Muscle layer of colon (tissue), 2 donors: ENCODE measurements around the gene FAM9C.
"Not testable (repeated sequence)": the region's sequence is repeated elsewhere in the genome, so short reads cannot be mapped to it uniquely, and the experiment has no call there.

Source experiments
- H3K27ac ChIP-seq: one replicate; pipeline ENCODE4 v1.7.0; 2013; ENCODE audit warnings: low read depth, mild to moderate bottlenecking, low read length, moderate library complexity
- H3K27me3 ChIP-seq, 2 donors: one replicate each; pipeline ENCODE4 v1.7.0; 2013; ENCODE audit warnings: low read length in 2 of 2, mild to moderate bottlenecking in 2 of 2; ENCODE audit not compliant: insufficient read depth in 2 of 2, control insufficient read depth in 1 of 2
- H3K36me3 ChIP-seq: one replicate; pipeline ENCODE4 v1.7.0; 2013; ENCODE audit warnings: mild to moderate bottlenecking, low read length; ENCODE audit not compliant: insufficient read depth
- H3K4me1 ChIP-seq: one replicate; pipeline ENCODE4 v1.7.0; 2013; ENCODE audit warnings: mild to moderate bottlenecking, low read length; ENCODE audit not compliant: insufficient read depth
- H3K4me3 ChIP-seq, 2 donors: one replicate each; pipeline ENCODE4 v1.7.0; 2013; ENCODE audit warnings: low read length in 2 of 2, low read depth in 1 of 2, mild to moderate bottlenecking in 1 of 2, moderate library complexity in 1 of 2
- H3K9ac ChIP-seq: one replicate; pipeline ENCODE4 v1.7.0; 2013; ENCODE audit warnings: low read length
- H3K9me3 ChIP-seq: one replicate; pipeline ENCODE4 v1.7.0; 2013; ENCODE audit warnings: mild to moderate bottlenecking, low read length
- donor health status: abdominal sarcoma.
- donor health status: Adenocarcinoma of cecum.

Gene FAM9C

GRCh38 chrX:13084611-13085010 is 40.2 kb upstream of the FAM9C start:
- no peaks in the 10 kb centered on the region for H3K36me3 ChIP-seq
- H3K9ac ChIP-seq, result no peak overlapping the region
- H3K4me1 ChIP-seq, result peaks cover 8% of the 10 kb centered on the region
- H3K27ac ChIP-seq, result no peak overlapping the region
- no peaks in the 10 kb centered on the region for H3K9me3 ChIP-seq
- H3K4me3 ChIP-seq, result no peak overlapping the region
- H3K27me3 ChIP-seq, result no peaks in the 10 kb centered on the region

- H3K9ac ChIP-seq, H3K36me3 ChIP-seq, H3K4me3 ChIP-seq, H3K27ac ChIP-seq, H3K4me1 ChIP-seq, H3K9me3 ChIP-seq, H3K27me3 ChIP-seq: not testable (repeated sequence)
These were observed 39.4 kb upstream of the FAM9C start for GRCh38 chrX:13083755-13084326.

GRCh38 chrX:13082206-13083065 is 38.0 kb upstream of the FAM9C start:
- no peak overlapping the region for H3K9ac ChIP-seq

GRCh38 chrX:13081395-13082205 is 37.2 kb upstream of the FAM9C start:
- H3K9me3 ChIP-seq, result no peaks in the 10 kb centered on the region
- H3K27ac ChIP-seq, result no peak overlapping the region
- H3K4me3 ChIP-seq, result no peak overlapping the region
- H3K27me3 ChIP-seq, result no peaks in the 10 kb centered on the region
- no peaks in the 10 kb centered on the region for H3K36me3 ChIP-seq
- no peak overlapping the region for H3K9ac ChIP-seq
- H3K4me1 ChIP-seq, result peaks cover 8% of the 10 kb centered on the region

More at GRCh38 chrX:13082206-13083065, 38.0 kb upstream of the FAM9C start:
- H3K36me3 ChIP-seq, result no peaks in the 10 kb centered on the region
- no peak overlapping the region for H3K27ac ChIP-seq
- no peak overlapping the region for H3K4me3 ChIP-seq
- H3K9me3 ChIP-seq, result no peaks in the 10 kb centered on the region
- H3K4me1 ChIP-seq, result peaks cover 8% of the 10 kb centered on the region
- H3K27me3 ChIP-seq, result no peaks in the 10 kb centered on the region

- Histone ChIP-seq H3K4me3 (no peak overlapping the region), H3K9ac (no peak overlapping the region), H3K27me3 (no peaks in the 10 kb centered on the region), H3K9me3 (no peaks in the 10 kb centered on the region), H3K4me1 (peaks cover 8% of the 10 kb centered on the region), H3K27ac (no peak overlapping the region), H3K36me3 (no peaks in the 10 kb centered on the region)
These were observed 35.8 kb upstream of the FAM9C start for GRCh38 chrX:13080128-13080795.

- H3K9me3 ChIP-seq, result no peaks in the 10 kb centered on the region
- H3K27ac ChIP-seq, result peak overlapping the region; percentile 38
- no peaks in the 10 kb centered on the region for H3K36me3 ChIP-seq
- H3K9ac ChIP-seq, result no peak overlapping the region
- no peaks in the 10 kb centered on the region for H3K27me3 ChIP-seq
- peak overlapping the region in 1 of 2 donors; percentile 16 for H3K4me3 ChIP-seq
- peaks cover 8% of the 10 kb centered on the region for H3K4me1 ChIP-seq
These were observed 34.5 kb upstream of the FAM9C start for GRCh38 chrX:13078739-13079444.

GRCh38 chrX:13077168-13077567 is 32.7 kb upstream of the FAM9C start:
- Histone ChIP-seq H3K9me3 (no peaks in the 10 kb centered on the region), H3K4me3 (no peak overlapping the region), H3K9ac (no peak overlapping the region), H3K27me3 (no peaks in the 10 kb centered on the region), H3K27ac (no peak overlapping the region), H3K36me3 (no peaks in the 10 kb centered on the region), H3K4me1 (peaks cover 8% of the 10 kb centered on the region)

- Histone ChIP-seq H3K9me3 (no peaks in the 10 kb centered on the region), H3K4me1 (peaks cover under 1% of the 10 kb centered on the region), H3K27ac (no peak overlapping the region), H3K4me3 (no peak overlapping the region), H3K9ac (no peak overlapping the region), H3K27me3 (no peaks in the 10 kb centered on the region), H3K36me3 (no peaks in the 10 kb centered on the region)
These were observed 31.9 kb upstream of the FAM9C start for GRCh38 chrX:13076176-13076961.

- Histone ChIP-seq H3K9me3 (no peaks in the 10 kb centered on the region), H3K27ac (no peak overlapping the region), H3K4me1 (no peaks in the 10 kb centered on the region), H3K27me3 (no peaks in the 10 kb centered on the region), H3K4me3 (no peak overlapping the region), H3K9ac (no peak overlapping the region), H3K36me3 (no peaks in the 10 kb centered on the region)
These were observed 30.2 kb upstream of the FAM9C start for GRCh38 chrX:13074297-13075262.
